ENCODE measurements around the gene LIPH. TPM values are rescaled to one million over a fixed set of nuclear protein-coding genes. Genes with fewer than 3 reads are reported as not detected.

The LIPH gene
- total RNA-seq (2022; extraction: Qiagen RNA extraction), result 4.9 to 5.9 TPM (median 5.5 TPM) in 5 replicates

DNA sequence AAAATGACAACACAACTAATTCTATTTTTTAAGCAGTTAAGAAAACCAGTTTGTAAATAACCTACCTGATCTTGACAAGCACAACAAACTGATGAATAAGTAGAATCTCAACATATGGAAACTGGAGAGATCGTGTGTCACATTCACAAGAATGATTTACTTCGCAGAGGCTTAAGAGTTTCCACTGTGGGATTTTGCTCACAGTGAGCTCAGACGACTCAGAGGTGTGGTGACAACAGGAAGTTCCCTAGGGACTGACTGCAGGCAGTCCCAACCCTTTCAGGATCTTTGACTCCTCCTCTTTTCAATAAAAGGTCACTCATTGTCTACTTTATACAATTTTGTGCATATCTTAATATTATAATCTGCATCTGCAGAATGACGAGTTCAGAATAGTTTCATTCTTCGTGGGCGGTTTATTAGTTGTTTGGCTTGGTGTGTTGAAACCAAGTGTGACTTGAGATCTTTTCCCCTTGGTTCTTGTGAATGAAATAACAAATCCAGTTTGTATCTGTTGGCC is at the start of gene LIPH:
Gene LIPH (minus strand): TSS at position 231 of the 520 bp plus-strand sequence. CDS start 117 bp downstream, at position 114.

GRCh38 chr3:185585859-185586685 is 33.7 kb upstream of the LIPH start, which contains the start of gene SENP2:
SENP2 (plus strand) TSS chr3:185586295; CDS start chr3:185586414, 119 bp downstream.

GRCh38 chr3:185498503-185499396 is 53.6 kb downstream of the LIPH start, which contains the start of gene TMEM41A:
TMEM41A (minus strand) TSS chr3:185499035; CDS start chr3:185498961, 74 bp downstream.

Other genes starting within 250 kb of the LIPH start
- gene MAP3K13, start 189.5 kb downstream of the LIPH start, total RNA-seq (2022; extraction: Qiagen RNA extraction), result 12.4 to 15.2 TPM (median 13.0 TPM) in 5 replicates
- gene TMEM41A, start 53.6 kb downstream of the LIPH start, total RNA-seq (2022; extraction: Qiagen RNA extraction), result 19.9 to 23.1 TPM (median 21.1 TPM) in 5 replicates
- gene SENP2, start 33.7 kb upstream of the LIPH start, total RNA-seq (2022; extraction: Qiagen RNA extraction), result 18.1 to 22.8 TPM (median 20.9 TPM) in 5 replicates